Loucy (cell line): ENCODE measurements around the gene PYROXD2.
A peak's percentile ranks its signal among the peaks of the same experiment; 100 is the strongest.
"Not testable (repeated sequence)": the region's sequence is repeated elsewhere in the genome, so short reads cannot be mapped to it uniquely, and the experiment has no call there.

ENCODE experiments used
- H2AFZ ChIP-seq: fragments of 200-600 bp; sonication (generic); 2 replicates; pipeline ENCODE4 v1.6.0; 2016; ENCODE audit warnings: antibody characterized with exemption, mild to moderate bottlenecking, low read length, moderate library complexity
- H3F3A ChIP-seq: fragments of 200-600 bp; 2 replicates; pipeline ENCODE4 v1.6.0; 2016; ENCODE audit warnings: antibody characterized with exemption, low read depth, mild to moderate bottlenecking
- H3K27me3 ChIP-seq: fragments of 200-600 bp; sonication (generic); 2 replicates; pipeline ENCODE4 v1.6.1; 2014; ENCODE audit warnings: low read length, mild to moderate bottlenecking; ENCODE audit not compliant: insufficient read depth, poor library complexity, severe bottlenecking
- H3K36me3 ChIP-seq: fragments of 200-600 bp; sonication (generic); 2 replicates; pipeline ENCODE4 v1.6.1; 2016; ENCODE audit warnings: low read length; ENCODE audit not compliant: insufficient read depth
- H3K4me1 ChIP-seq: fragments of 200-600 bp; sonication (generic); 2 replicates; pipeline ENCODE4 v1.5.1; 2014; ENCODE audit warnings: low read length, mild to moderate bottlenecking; ENCODE audit not compliant: insufficient read depth, poor library complexity, severe bottlenecking
- H3K4me2 ChIP-seq: fragments of 200-600 bp; sonication (generic); 2 replicates; pipeline ENCODE4 v1.6.0; 2014; ENCODE audit warnings: antibody characterized with exemption, low read length, low read depth, mild to moderate bottlenecking; ENCODE audit not compliant: poor library complexity, severe bottlenecking
- H3K4me3 ChIP-seq: fragments of 200-600 bp; sonication (generic); 2 replicates; pipeline ENCODE4 v1.5.1; 2014; ENCODE audit warnings: low read length, mild to moderate bottlenecking, mixed read lengths; ENCODE audit not compliant: poor library complexity, severe bottlenecking
- H3K79me2 ChIP-seq: fragments of 200-600 bp; sonication (generic); 2 replicates; pipeline ENCODE4 v1.6.1; 2014; ENCODE audit warnings: low read length; ENCODE audit not compliant: insufficient read depth
- H3K9ac ChIP-seq: fragments of 200-600 bp; sonication (generic); 2 replicates; pipeline ENCODE4 v1.6.0; 2014; ENCODE audit warnings: mild to moderate bottlenecking, low read depth, low read length, moderate library complexity; ENCODE audit not compliant: poor library complexity, severe bottlenecking
- H3K9me2 ChIP-seq: fragments of 200-600 bp; sonication (generic); replicated peaks from 2 replicates; pipeline ENCODE4 v1.6.1; 2016; ENCODE audit warnings: low read depth, low read length, mixed read lengths
- H3K9me3 ChIP-seq: fragments of 200-600 bp; sonication (generic); 2 replicates; pipeline ENCODE4 v1.6.1; 2014; ENCODE audit warnings: mild to moderate bottlenecking, antibody characterized with exemption, low read length, low read depth; ENCODE audit not compliant: insufficient read depth
- H4K20me1 ChIP-seq: fragments of 200-600 bp; sonication (generic); 2 replicates; pipeline ENCODE4 v1.6.0; 2014; ENCODE audit warnings: antibody characterized with exemption, low read length, mild to moderate bottlenecking; ENCODE audit not compliant: insufficient read depth, poor library complexity, severe bottlenecking
- EZH2phosphoT487 ChIP-seq: fragments of 200-600 bp; IDR thresholded peaks from 2 replicates; pipeline ENCODE4 v1.6.1; 2018; ENCODE audit warnings: antibody characterized with exemption, mild to moderate bottlenecking, moderate library complexity, borderline replicate concordance
- TF ChIP-seq, protein P1 (sequence below): fragments of 200-600 bp; sonication (generic); conservative IDR thresholded peaks from 2 replicates; pipeline ENCODE4 v1.5.1; 2014; ENCODE audit warnings: mild to moderate bottlenecking, antibody characterized with exemption, low read length

The PYROXD2 gene

GRCh38 chr10:98346847-98347246, 68.1 kb downstream of the PYROXD2 start:
- no peak overlapping the region for H3K4me3 ChIP-seq
- no peak overlapping the region for H2AFZ ChIP-seq
- no peaks in the 10 kb centered on the region for H3K9me2 ChIP-seq
- no peak for TF ChIP-seq EZH2phosphoT487
- TF ChIP-seq, protein P1, sequence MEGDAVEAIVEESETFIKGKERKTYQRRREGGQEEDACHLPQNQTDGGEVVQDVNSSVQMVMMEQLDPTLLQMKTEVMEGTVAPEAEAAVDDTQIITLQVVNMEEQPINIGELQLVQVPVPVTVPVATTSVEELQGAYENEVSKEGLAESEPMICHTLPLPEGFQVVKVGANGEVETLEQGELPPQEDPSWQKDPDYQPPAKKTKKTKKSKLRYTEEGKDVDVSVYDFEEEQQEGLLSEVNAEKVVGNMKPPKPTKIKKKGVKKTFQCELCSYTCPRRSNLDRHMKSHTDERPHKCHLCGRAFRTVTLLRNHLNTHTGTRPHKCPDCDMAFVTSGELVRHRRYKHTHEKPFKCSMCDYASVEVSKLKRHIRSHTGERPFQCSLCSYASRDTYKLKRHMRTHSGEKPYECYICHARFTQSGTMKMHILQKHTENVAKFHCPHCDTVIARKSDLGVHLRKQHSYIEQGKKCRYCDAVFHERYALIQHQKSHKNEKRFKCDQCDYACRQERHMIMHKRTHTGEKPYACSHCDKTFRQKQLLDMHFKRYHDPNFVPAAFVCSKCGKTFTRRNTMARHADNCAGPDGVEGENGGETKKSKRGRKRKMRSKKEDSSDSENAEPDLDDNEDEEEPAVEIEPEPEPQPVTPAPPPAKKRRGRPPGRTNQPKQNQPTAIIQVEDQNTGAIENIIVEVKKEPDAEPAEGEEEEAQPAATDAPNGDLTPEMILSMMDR, result no peak
- H3K9me3 ChIP-seq, result no peaks in the 10 kb centered on the region
- H3K4me1 ChIP-seq, result peaks cover 7% of the 10 kb centered on the region
- no peaks in the 10 kb centered on the region for H3K36me3 ChIP-seq
- no peak overlapping the region for H3K9ac ChIP-seq
- H3F3A ChIP-seq, result no peaks in the 10 kb centered on the region
- no peak overlapping the region for H3K4me2 ChIP-seq
- H4K20me1 ChIP-seq, result no peaks in the 10 kb centered on the region
- no peaks in the 10 kb centered on the region for H3K27me3 ChIP-seq
- no peaks in the 10 kb centered on the region for H3K79me2 ChIP-seq

DNA sequence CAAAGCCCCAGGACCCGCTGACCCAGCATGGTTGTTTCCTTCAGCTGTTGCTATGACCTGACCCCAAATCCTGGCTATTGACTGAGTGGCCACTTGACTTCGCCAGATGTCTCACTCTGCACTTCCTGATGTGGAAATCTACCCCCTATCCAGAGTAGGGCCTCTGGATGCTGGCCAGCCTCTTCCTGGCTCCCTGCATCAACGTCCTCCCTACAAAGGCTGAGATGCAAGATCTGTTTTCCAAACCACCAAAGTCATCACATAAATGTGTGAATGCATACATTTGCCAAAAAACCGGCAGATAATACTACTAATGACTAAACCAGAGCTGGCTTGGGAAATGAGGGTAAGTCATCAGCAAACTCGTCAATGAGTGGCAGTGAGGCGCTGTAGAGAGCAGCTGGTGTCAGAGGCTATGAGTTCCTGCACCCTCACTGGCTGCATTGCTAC, 70.4 kb downstream of the PYROXD2 start:
- no peaks in the 10 kb centered on the region for H4K20me1 ChIP-seq

GRCh38 chr10:98341701-98342100, 73.3 kb downstream of the PYROXD2 start:
- H3K9me2 ChIP-seq, H3K4me3 ChIP-seq, H3K9me3 ChIP-seq, H2AFZ ChIP-seq, H3K36me3 ChIP-seq, H4K20me1 ChIP-seq, H3K79me2 ChIP-seq, H3K27me3 ChIP-seq, H3K9ac ChIP-seq, H3F3A ChIP-seq, H3K4me1 ChIP-seq, H3K4me2 ChIP-seq: not testable (repeated sequence)

More for the DNA sequence above, 70.4 kb downstream of the PYROXD2 start:
- no peak overlapping the region for H3K4me3 ChIP-seq
- no peak overlapping the region for H2AFZ ChIP-seq
- H3K4me1 ChIP-seq, result peaks cover 7% of the 10 kb centered on the region
- H3F3A ChIP-seq, result no peaks in the 10 kb centered on the region
- H3K27me3 ChIP-seq, result no peaks in the 10 kb centered on the region
- H3K4me2 ChIP-seq, result no peak overlapping the region
- H3K9me2 ChIP-seq, result no peaks in the 10 kb centered on the region
- no peaks in the 10 kb centered on the region for H3K9me3 ChIP-seq
- no peaks in the 10 kb centered on the region for H3K36me3 ChIP-seq
- no peak overlapping the region for H3K9ac ChIP-seq
- no peak for TF ChIP-seq EZH2phosphoT487
- TF ChIP-seq, protein P1, result no peak
- no peaks in the 10 kb centered on the region for H3K79me2 ChIP-seq

- Histone ChIP-seq H3F3A (no peaks in the 10 kb centered on the region), H3K4me1 (no peaks in the 10 kb centered on the region), H3K9me3 (no peaks in the 10 kb centered on the region), H3K4me3 (no peak overlapping the region), H3K9ac (no peak overlapping the region), H3K4me2 (no peak overlapping the region), H3K79me2 (no peaks in the 10 kb centered on the region), H3K27me3 (no peaks in the 10 kb centered on the region), H4K20me1 (no peaks in the 10 kb centered on the region), H3K9me2 (no peaks in the 10 kb centered on the region), H3K36me3 (no peaks in the 10 kb centered on the region), H2AFZ (no peak overlapping the region)
- TF ChIP-seq EZH2phosphoT487, result no peak
- TF ChIP-seq, protein P1, result 0 out of 2 replicates have a peak, but pooled peaks have one; percentile 8
Measured at GRCh38 chr10:98340940-98341310, 74.1 kb downstream of the PYROXD2 start.
